ENCODE data around the gene PACS1.
A peak's percentile ranks its signal among the peaks of the same experiment; 100 is the strongest.

DNA sequence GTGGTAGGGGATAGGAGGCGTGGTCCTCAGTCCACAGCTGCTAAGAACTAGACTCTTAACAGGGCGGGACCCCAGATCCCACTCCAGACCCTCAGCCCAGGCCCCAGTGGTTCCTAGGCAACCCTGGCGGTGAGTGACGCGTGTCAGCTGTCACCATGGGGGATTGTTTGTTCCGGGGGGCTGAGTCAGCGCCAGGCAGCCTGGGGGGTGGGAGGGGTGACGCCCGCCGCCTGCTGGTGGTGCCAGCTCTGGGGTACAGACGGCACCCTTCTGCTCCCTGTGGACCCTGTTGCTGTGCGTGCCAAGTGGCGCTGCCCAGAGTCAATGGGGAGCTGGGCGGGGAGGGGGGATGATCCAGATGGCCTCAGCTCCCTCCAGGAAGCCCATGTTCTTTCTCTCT, 210.4 kb downstream of the PACS1 start:
- TF ChIP-seq ZNF384 (IDR thresholded peaks at IDR 0.05) (no peak), NFRKB (IDR thresholded peaks at IDR 0.05) (no peak), FOXM1 (IDR thresholded peaks at IDR 0.05; ENCODE audit: borderline replicate concordance) (no peak), ARNT (IDR thresholded peaks at IDR 0.05) (no peak), BHLHE40 (IDR thresholded peaks at IDR 0.05; ENCODE audit: borderline replicate concordance) (no peak), LEF1 (IDR thresholded peaks at IDR 0.05; ENCODE audit: borderline replicate concordance) (no peak), HDGF (IDR thresholded peaks at IDR 0.05; ENCODE audit: borderline replicate concordance) (no peak), CTBP1 (IDR thresholded peaks at IDR 0.05; ENCODE audit: borderline replicate concordance) (no peak), L3MBTL2 (conservative IDR thresholded peaks at IDR 0.05) (no peak)
- TF ChIP-seq, protein P1, sequence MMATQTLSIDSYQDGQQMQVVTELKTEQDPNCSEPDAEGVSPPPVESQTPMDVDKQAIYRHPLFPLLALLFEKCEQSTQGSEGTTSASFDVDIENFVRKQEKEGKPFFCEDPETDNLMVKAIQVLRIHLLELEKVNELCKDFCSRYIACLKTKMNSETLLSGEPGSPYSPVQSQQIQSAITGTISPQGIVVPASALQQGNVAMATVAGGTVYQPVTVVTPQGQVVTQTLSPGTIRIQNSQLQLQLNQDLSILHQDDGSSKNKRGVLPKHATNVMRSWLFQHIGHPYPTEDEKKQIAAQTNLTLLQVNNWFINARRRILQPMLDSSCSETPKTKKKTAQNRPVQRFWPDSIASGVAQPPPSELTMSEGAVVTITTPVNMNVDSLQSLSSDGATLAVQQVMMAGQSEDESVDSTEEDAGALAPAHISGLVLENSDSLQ (IDR thresholded peaks at IDR 0.05): peak; percentile 61

Data from HEK293T (cell line).